Activated naive CD8-positive, alpha-beta T cell treated with anti-CD3 and anti-CD28 coated beads, Interleukin-2, amount 10 ng/mL, durations not matched to agents 7 days and 5 days (primary cell): ENCODE results near the gene HLA-DQA1. TPM values are rescaled to one million over a fixed set of nuclear protein-coding genes. Genes with fewer than 3 reads are reported as not detected.
A peak's percentile ranks its signal among the peaks of the same experiment; 100 is the strongest.
"Not testable (repeated sequence)": the region's sequence is repeated elsewhere in the genome, so short reads cannot be mapped to it uniquely, and the experiment has no call there.

Source experiments
- ATAC-seq: fragments of 150-1000 bp; cut with Tn5 transposase; one replicate; pipeline ENCODE4 v1.10.0; 2021; ENCODE audit warnings: low read depth, moderate library complexity
- POLR2A ChIA-PET: fragments of 350-600 bp; sonication (Branson Sonifier 250); formaldehyde crosslinking; loops from one replicate; lab custom pipeline; 2021; ENCODE audit warnings: antibody characterized with exemption; lab: Charles Lee
- DNase-seq: peaks from one replicate; pipeline ENCODE4 v3.0.0; 2021
- H3K27ac Mint-ChIP-seq: one replicate; pipeline ENCODE4 v1.8.0; 2022; ENCODE audit warnings: mild to moderate bottlenecking, mixed read lengths
- H3K27me3 Mint-ChIP-seq: one replicate; pipeline ENCODE4 v1.8.0; 2022; ENCODE audit warnings: mild to moderate bottlenecking, moderate library complexity, mixed read lengths
- H3K36me3 Mint-ChIP-seq: one replicate; pipeline ENCODE4 v1.8.0; 2021; ENCODE audit warnings: mild to moderate bottlenecking, mixed read lengths
- H3K4me1 Mint-ChIP-seq: one replicate; pipeline ENCODE4 v1.8.0; 2021; ENCODE audit warnings: mixed read lengths
- H3K4me3 Mint-ChIP-seq: one replicate; pipeline ENCODE4 v1.8.0; 2022; ENCODE audit warnings: mild to moderate bottlenecking, moderate library complexity, mixed read lengths
- H3K9me3 Mint-ChIP-seq: one replicate; pipeline ENCODE4 v1.8.0; 2021; ENCODE audit warnings: mixed read lengths
- total RNA-seq, 2 experiments: library from RNA; stranded (reverse); gene quantifications; one replicate each; pipeline ENCODE4 v1.2.3, GENCODE V29; 2021

HLA-DQA1 gene
- total RNA-seq, 2 experiments from 2014 or later: 3.9 to 4.6 TPM

DNA sequence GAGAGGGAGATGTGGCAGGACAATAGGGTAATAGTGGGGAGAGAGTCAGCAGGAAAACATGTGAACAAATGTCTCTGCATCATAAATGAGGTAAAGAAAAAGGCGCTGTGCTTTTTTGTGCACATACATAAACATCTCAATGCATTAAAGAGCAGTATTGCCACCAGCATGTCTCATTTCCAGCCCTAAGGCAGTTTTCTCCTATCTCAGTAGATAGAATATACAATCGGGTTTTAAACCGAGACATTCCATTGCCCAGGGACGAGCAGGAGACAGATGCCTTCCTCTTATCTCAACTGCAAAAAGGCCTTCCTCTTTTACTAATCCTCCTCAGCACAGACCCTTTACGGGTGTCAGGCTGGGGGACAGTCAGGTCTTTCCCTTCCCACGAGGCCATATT is 20.1 kb downstream of the HLA-DQA1 start:
- peaks cover 12% of the 10 kb centered on the region for H3K36me3 Mint-ChIP-seq
- H3K4me3 Mint-ChIP-seq, POLR2A ChIA-PET, H3K27ac Mint-ChIP-seq, DNase-seq, H3K27me3 Mint-ChIP-seq, ATAC-seq, H3K9me3 Mint-ChIP-seq: not testable (repeated sequence)
- peaks cover 13% of the 10 kb centered on the region for H3K4me1 Mint-ChIP-seq

DNA sequence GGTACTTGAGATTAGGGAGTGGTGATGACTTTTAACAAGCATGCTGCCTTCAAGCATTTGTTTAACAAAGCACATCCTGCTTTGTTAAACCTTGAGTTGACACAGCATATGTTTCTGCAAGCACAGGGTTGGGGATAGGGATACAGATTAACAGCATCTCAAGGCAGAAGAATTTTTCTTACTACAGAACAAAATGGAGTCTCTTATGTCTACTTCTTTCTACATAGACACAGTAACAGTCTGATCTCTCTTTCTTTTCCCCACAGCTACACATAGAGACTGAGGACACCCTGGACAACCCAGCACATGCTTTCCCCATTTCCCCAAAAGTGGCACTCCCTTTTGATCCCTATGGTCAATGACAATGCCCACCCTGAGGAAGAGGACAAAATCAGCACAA is 20.6 kb downstream of the HLA-DQA1 start:
- H3K9me3 Mint-ChIP-seq, H3K27ac Mint-ChIP-seq, H3K4me3 Mint-ChIP-seq, DNase-seq, ATAC-seq, POLR2A ChIA-PET, H3K27me3 Mint-ChIP-seq: not testable (repeated sequence)
- Mint-ChIP-seq H3K4me1 (peaks cover 13% of the 10 kb centered on the region), H3K36me3 (peaks cover 15% of the 10 kb centered on the region)

DNA sequence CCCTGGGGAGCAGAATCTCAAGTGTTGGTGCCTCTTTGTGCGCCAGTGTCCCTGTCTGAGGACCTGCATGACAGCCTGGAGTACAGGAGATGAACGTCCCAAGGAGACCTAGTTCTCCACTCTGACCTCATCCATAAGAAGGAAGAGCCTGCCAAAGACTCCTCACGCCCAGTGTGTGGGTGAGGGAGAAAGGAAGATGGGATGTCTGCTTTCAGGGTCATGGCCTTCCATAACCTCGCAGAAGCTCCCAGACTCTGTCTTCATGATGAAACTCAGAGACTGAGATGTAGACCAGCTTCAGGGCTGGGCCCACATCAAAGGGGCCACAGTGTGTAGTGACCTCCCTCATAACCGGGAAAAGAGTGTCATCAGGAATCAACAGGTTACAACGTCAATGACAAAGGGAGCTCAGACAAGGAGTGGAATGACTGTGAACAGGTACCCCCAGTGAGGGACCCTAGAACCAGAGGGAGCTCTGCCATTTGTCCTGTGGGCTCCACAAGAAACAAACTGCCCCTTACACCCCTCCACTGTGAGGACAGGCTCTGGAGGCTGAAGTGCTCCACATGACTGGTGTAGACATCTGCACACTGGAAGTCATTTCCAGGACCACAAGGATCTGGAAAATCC is 21.2 kb downstream of the HLA-DQA1 start:
- ATAC-seq (no peak), DNase-seq (no peak)
- peaks cover 13% of the 10 kb centered on the region for H3K4me1 Mint-ChIP-seq
- peaks cover 3% of the 10 kb centered on the region for H3K27me3 Mint-ChIP-seq
- no peak overlapping the region for H3K27ac Mint-ChIP-seq
- peaks cover 5% of the 10 kb centered on the region for H3K9me3 Mint-ChIP-seq
- POLR2A ChIA-PET: no interaction called here
- H3K36me3 Mint-ChIP-seq: peaks cover 15% of the 10 kb centered on the region
- H3K4me3 Mint-ChIP-seq: no peak overlapping the region

DNA sequence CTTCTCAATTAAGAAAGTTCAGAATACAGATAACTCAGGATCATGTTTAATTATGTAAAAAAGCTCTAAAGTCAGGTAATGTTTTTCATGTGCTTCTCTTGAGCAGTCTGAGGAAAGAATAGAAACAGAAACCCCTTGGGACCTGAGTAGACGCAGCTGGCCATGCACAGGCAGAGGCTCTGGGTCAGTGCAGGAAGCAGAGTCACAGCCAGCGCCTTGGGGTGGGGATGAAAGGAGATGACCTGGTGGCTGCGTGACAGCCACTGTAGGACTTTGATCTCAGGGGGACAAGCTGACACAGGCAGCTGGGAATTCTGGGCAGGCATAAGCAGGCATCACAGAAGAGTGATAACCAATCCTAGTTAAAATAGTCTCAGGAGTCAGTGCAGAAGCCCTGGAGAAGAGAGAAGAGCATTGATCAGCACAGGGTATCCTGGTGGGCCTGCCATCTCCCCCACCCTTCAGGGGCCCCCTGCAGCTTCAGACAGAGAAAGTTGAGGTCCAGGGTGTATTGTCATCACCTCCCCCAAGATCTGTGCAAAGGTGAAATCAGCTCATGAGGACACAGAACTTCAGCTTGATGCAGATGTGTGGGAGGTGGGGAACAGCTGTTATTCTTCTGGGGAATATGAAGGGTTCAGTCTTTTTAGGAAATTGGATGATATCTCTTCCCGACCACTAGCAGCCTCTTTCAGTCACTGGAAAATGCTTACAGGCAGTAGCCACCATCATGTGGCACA is 22.8 kb downstream of the HLA-DQA1 start:
- H3K36me3 Mint-ChIP-seq: peaks cover 17% of the 10 kb centered on the region
- DNase-seq (no peak), ATAC-seq (no peak)
- no peak overlapping the region for H3K4me3 Mint-ChIP-seq
- H3K27ac Mint-ChIP-seq: peak overlapping the region; percentile 36
- peaks cover 5% of the 10 kb centered on the region for H3K27me3 Mint-ChIP-seq
- POLR2A ChIA-PET: no interaction called here
- H3K4me1 Mint-ChIP-seq: peaks cover 16% of the 10 kb centered on the region
- peaks cover 5% of the 10 kb centered on the region for H3K9me3 Mint-ChIP-seq

DNA sequence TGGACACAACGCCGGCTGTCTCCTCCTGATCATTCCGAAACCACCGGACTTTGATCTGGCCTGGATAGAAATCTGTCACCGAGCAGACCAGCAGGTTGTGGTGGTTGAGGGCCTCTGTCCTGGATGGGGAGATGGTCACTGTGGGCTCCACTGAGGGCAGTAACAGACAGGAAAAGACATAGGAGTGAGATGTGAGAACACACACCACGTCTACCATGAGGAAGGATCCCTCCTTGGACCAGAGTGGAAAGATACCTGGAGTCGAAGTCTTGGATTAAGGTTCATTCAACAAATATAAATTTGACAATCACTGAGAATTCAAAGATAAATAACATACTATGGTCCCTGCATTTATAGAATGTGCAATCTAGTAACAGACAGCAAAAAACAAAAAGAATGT is 24.9 kb downstream of the HLA-DQA1 start:
- no peaks in the 10 kb centered on the region for H3K9me3 Mint-ChIP-seq
- H3K27ac Mint-ChIP-seq: no peak overlapping the region
- H3K27me3 Mint-ChIP-seq: peaks cover 15% of the 10 kb centered on the region
- DNase-seq (no peak), ATAC-seq (no peak)
- POLR2A ChIA-PET: no interaction called here
- peaks cover 32% of the 10 kb centered on the region for H3K4me1 Mint-ChIP-seq
- H3K4me3 Mint-ChIP-seq: no peak overlapping the region
- peaks cover 12% of the 10 kb centered on the region for H3K36me3 Mint-ChIP-seq

DNA sequence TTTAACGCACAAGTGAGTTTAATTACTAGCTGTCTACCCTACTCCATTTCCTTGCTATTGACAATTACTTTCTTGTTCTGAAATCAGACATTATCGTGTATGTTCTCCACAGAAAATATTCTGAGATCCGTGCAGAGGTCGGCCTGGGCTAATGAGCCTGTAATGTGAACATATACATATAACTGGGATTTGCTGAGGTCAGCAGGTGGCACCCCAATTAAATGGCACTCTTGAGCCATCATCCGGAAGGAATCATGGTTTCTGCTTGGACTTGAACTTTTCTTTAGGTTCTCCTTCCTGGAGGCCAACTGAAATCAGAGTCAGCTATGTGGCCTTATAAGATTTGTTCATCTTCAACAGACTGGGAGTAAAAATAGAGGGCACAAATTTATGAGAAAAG is 25.6 kb downstream of the HLA-DQA1 start:
- Mint-ChIP-seq H3K4me3 (no peak overlapping the region), H3K27me3 (peaks cover 23% of the 10 kb centered on the region), H3K27ac (no peak overlapping the region), H3K36me3 (peaks cover 12% of the 10 kb centered on the region), H3K4me1 (peaks cover 32% of the 10 kb centered on the region), H3K9me3 (no peaks in the 10 kb centered on the region)
- no peak for DNase-seq
- POLR2A ChIA-PET: no interaction called here
- no peak for ATAC-seq

DNA sequence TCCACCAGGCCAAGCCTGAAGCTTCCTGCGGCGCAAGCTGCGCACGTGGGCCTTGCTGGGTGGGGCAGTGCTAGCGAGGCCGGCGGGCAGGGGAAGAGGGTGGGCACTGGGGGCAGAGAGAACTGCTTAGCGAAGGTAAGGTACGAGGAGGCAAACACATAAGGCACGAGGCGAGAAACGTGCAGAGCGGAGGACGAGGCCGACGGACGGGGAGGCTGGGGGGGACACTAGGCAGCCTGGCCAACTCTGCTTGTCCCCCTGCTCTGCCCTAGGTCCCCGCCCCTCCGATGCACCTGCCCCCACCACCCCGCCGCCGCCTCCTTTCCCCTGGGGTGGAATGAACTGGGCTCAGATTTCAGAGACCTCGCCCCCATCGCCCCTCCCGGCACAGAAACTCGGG is 27.1 kb downstream of the HLA-DQA1 start:
- Mint-ChIP-seq H3K27ac (no peak overlapping the region), H3K4me3 (peak overlapping the region; percentile 69), H3K4me1 (peaks cover 30% of the 10 kb centered on the region), H3K36me3 (peaks cover 13% of the 10 kb centered on the region), H3K27me3 (peaks cover 25% of the 10 kb centered on the region), H3K9me3 (no peaks in the 10 kb centered on the region)
- POLR2A ChIA-PET: interaction anchor here (0.6 kb wide), 1 partner anchor 190 kb away, joined by 3 read pairs; no protein-coding TSS in a partner anchor
- ATAC-seq (no peak), DNase-seq (no peak)

DNA sequence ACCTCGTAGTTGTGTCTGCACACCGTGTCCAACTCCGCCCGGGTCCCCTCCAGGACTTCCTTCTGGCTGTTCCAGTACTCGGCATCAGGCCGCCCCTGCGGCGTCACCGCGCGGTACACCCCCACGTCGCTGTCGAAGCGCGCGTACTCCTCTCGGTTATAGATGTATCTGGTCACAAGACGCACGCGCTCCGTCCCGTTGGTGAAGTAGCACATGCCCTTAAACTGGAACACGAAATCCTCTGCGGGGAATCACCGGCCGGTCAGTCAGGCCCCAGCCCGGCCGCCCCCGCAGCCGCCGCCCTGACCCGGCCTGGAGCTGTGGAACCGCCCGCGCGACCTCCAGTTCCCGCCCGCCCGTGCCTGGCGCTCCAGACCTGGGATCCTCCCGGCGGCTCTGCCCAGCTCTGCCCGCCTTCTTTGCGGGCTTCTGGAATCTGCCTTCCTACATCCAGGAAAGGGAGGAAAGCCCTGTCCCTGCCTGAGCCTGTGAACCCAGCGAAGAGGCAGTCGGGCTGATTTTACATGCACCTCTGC is 27.7 kb downstream of the HLA-DQA1 start:
- H3K27ac Mint-ChIP-seq: peak overlapping the region; percentile 53
- peaks cover 31% of the 10 kb centered on the region for H3K27me3 Mint-ChIP-seq
- H3K9me3 Mint-ChIP-seq: no peaks in the 10 kb centered on the region
- H3K4me1 Mint-ChIP-seq: peaks cover 25% of the 10 kb centered on the region
- H3K4me3 Mint-ChIP-seq: peak overlapping the region; percentile 76
- peaks cover 13% of the 10 kb centered on the region for H3K36me3 Mint-ChIP-seq
- DNase-seq: peak; percentile 55
- peak; percentile 32 for ATAC-seq
- POLR2A ChIA-PET: no interaction called here

DNA sequence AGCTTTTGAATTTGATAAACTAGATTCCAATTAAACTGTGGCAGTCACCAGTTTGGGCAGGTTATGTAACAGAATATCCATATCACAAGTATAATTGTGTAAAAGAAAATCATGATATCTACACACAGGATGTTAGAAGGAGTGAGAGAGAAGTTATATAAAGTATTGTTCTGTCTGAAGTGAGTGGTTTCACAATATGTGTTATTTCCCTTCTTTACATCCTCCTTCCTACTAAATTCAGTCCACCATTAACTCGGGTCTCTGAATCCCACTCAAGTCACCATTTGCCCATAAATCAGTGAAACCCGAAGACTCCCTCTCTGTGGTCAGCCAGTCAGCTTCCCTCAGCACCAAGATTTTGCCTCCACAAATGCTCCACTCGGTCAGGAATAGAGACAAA is 28.5 kb downstream of the HLA-DQA1 start:
- ATAC-seq: no peak
- Mint-ChIP-seq H3K4me3 (peak overlapping the region; percentile 76), H3K27me3 (peaks cover 38% of the 10 kb centered on the region), H3K4me1 (peaks cover 21% of the 10 kb centered on the region), H3K36me3 (peaks cover 16% of the 10 kb centered on the region), H3K27ac (peak overlapping the region; percentile 37), H3K9me3 (peaks cover 1% of the 10 kb centered on the region)
- DNase-seq: no peak
- POLR2A ChIA-PET: interaction anchor here (1.0 to 1.2 kb wide), 2 partner anchors 43 to 306 kb away, joined by 5 read pairs; no protein-coding TSS in a partner anchor

DNA sequence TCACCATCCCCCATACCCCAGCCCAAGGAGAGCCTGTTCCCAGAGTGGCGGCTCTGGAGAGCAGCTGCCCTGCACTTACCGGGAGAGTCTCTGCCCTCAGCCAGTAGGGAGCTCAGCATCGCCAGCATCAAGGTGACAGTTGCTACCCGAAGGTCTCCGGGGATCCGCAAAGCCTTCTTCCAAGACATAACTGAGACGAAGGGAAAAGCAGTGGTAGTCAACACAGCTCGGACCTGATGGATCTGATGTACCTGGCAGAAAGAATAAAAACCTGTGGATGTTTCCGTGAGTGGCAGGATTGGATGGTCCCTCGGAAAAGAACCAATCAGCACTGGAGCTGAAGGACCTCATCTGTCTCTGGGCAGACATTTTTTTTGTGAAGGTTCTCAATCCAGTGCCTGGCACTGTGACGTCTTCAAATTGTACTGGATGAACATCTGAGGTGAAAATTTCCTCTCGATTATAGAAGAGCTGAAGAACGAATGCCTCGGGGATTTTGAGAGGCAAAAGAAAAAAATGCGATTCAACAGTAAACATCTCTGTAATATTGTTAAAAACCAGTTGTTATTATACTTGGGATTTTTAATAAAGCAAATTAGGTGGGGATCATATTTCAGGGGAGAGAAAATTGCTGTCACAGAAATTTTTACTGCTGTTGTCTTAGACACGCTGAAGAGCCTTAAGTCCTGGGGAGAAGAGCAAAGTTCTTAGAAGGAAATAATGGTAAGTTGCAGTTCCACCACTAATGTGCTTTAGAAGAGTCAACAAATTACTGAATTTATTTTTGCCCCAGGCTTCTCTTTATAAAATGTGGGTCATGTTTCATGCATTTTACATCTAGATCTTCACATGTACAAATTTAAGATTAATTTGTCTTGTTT is 29.5 kb downstream of the HLA-DQA1 start, which contains the start of gene HLA-DQB1:
HLA-DQB1 (minus strand) TSS at position 238 of the 881 bp plus-strand sequence; CDS start at position 188, 50 bp downstream.
- H3K9me3 Mint-ChIP-seq: peaks cover 1% of the 10 kb centered on the region
- peak within 1 kb of the TSS; percentile 76 for H3K4me3 Mint-ChIP-seq
- peak within 1 kb of the TSS; percentile 37 for H3K27ac Mint-ChIP-seq
- peaks cover 39% of the 10 kb centered on the region for H3K27me3 Mint-ChIP-seq
- H3K4me1 Mint-ChIP-seq: peaks cover 19% of the 10 kb centered on the region
- peak; percentile 77 for ATAC-seq
- POLR2A ChIA-PET: interaction anchor here (1.0 to 1.2 kb wide), 3 partner anchors 19 to 305 kb away, joined by 3 to 5 read pairs (median 5); no protein-coding TSS in a partner anchor
- H3K36me3 Mint-ChIP-seq: peaks cover 10% of the 10 kb centered on the region
- peak; percentile 45 for DNase-seq

DNA sequence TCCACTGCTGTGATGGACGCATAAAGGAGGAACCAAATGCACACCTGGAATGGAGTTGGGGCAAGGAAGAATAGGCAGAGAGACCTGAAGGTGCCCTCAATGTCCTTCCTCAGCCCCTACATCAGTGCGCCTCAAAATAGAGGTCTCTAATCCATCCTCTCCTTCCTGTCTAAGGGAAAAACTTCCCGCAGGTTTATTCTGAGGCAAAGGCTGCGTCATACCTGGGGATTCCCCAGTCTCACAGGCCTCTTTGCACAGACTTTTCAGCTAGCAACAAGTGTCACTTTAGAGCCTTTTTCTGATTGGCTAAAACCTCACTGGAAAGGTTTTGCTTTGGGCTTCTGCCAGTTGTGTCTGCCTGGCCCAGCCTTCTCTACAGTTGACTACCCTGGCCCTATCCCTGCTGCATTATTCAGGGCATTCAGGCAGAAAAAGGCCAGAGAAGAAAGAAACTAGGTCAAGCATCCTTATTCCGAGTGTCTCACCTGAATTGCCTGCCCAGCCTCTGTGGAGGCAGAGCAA is 31.1 kb downstream of the HLA-DQA1 start:
- Mint-ChIP-seq H3K4me1 (peaks cover 19% of the 10 kb centered on the region), H3K27me3 (peaks cover 39% of the 10 kb centered on the region), H3K9me3 (peaks cover 7% of the 10 kb centered on the region), H3K27ac (no peak overlapping the region), H3K36me3 (peaks cover 11% of the 10 kb centered on the region), H3K4me3 (no peak overlapping the region)
- ATAC-seq: peak; percentile 67
- POLR2A ChIA-PET: no interaction called here
- DNase-seq: no peak

DNA sequence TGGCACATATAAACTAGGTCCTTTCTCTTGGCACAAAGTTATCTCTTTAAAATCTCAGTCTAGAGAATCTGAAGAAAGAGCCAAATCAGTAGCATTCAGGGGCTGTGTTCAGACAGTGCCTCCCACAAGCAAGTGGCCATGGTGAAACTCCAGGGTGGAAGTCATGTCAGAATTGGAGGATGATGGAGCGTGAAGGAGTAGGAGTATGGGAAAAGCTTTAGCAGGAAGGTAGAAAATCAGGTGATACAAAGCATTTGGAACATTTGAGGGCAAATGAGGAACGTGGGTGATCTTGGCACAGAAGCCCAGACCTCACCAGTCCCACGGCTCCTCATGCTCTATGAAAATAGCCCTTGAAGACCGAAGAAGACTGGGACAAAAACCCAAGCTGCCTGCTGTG is 32.0 kb downstream of the HLA-DQA1 start:
- H3K4me3 Mint-ChIP-seq: no peak overlapping the region
- peaks cover 19% of the 10 kb centered on the region for H3K4me1 Mint-ChIP-seq
- DNase-seq (no peak), ATAC-seq (no peak)
- POLR2A ChIA-PET: no interaction called here
- no peak overlapping the region for H3K27ac Mint-ChIP-seq
- peaks cover 12% of the 10 kb centered on the region for H3K9me3 Mint-ChIP-seq
- peaks cover 41% of the 10 kb centered on the region for H3K27me3 Mint-ChIP-seq
- peaks cover 14% of the 10 kb centered on the region for H3K36me3 Mint-ChIP-seq
